Panc1 (cell line): ENCODE data around the gene MEGF9. TPM values are rescaled to one million over a fixed set of nuclear protein-coding genes. Genes with fewer than 3 reads are reported as not detected.

Experiments
- ATAC-seq: fragments of 200-7000 bp; cut with Tn5 transposase; 2 replicates; pipeline ENCODE4 v1.9.1; 2020; ENCODE audit warnings: mild to moderate bottlenecking, moderate library complexity
- BruUV-seq: library from RNA; stranded (reverse); fragments of 400-500 nt; replicated peaks from 2 replicates; lab custom pipeline; 2021; lab: Mats Ljungman, UMichigan
- CTCF ChIA-PET: fragments of 300-600 bp; sonication (Branson Sonifier 250); formaldehyde crosslinking; loops from one replicate; lab custom pipeline; 2022; ENCODE audit warnings: antibody characterized with exemption; lab: Charles Lee
- POLR2A ChIA-PET: fragments of 300-600 bp; sonication (Branson Sonifier 250); formaldehyde crosslinking; loops from one replicate; lab custom pipeline; 2022; ENCODE audit warnings: antibody characterized with exemption; lab: Charles Lee
- DNase-seq: peaks from one replicate; pipeline ENCODE4 v3.0.0-alpha.2; 2010; ENCODE audit warnings: low read depth, low spot score
- H3K27ac ChIP-seq: 2 replicates; pipeline ENCODE4 v1.5.1; 2011; ENCODE audit warnings: mild to moderate bottlenecking, low read length, inconsistent platforms
- H3K27me3 ChIP-seq: fragments of 200-500 bp; sonication (Bioruptor generic); 2 replicates; pipeline ENCODE4 v1.6.0; 2014; ENCODE audit warnings: low read length, inconsistent platforms; ENCODE audit not compliant: control insufficient read depth, insufficient read depth
- H3K36me3 ChIP-seq: fragments of 200-500 bp; sonication (Bioruptor generic); 2 replicates; pipeline ENCODE4 v1.5.1; 2014; ENCODE audit warnings: inconsistent platforms, mild to moderate bottlenecking, low read length, moderate library complexity; ENCODE audit not compliant: control insufficient read depth, insufficient read depth
- H3K4me1 ChIP-seq: 2 replicates; pipeline ENCODE4 v1.5.1; 2011; ENCODE audit warnings: inconsistent platforms, mild to moderate bottlenecking, low read length, moderate library complexity; ENCODE audit not compliant: control insufficient read depth, insufficient read depth
- H3K4me3 ChIP-seq, 2 experiments: 2 replicates each; pipeline ENCODE4 v1.5.1; 2011 to 2012; ENCODE audit warnings: low read depth in 2 of 2, low read length in 2 of 2, mild to moderate bottlenecking in 2 of 2, inconsistent platforms in 1 of 2, moderate library complexity in 1 of 2
- H3K9me3 ChIP-seq: fragments of 200-500 bp; sonication (Bioruptor generic); 2 replicates; pipeline ENCODE4 v1.5.1; 2014; ENCODE audit warnings: low read depth, mild to moderate bottlenecking, inconsistent platforms, low read length, moderate library complexity; ENCODE audit not compliant: control insufficient read depth, insufficient read depth
- POLR2AphosphoS5 ChIP-seq: IDR thresholded peaks from 2 replicates; pipeline ENCODE4 v1.6.1; 2012; ENCODE audit warnings: mild to moderate bottlenecking, low read depth, low read length, moderate library complexity
- SIN3A ChIP-seq: IDR thresholded peaks from 2 replicates; pipeline ENCODE4 v1.6.1; 2012; ENCODE audit warnings: low read depth, mild to moderate bottlenecking, low read length, moderate library complexity, borderline replicate concordance; ENCODE audit not compliant: insufficient read depth
- TCF7L2 ChIP-seq: IDR thresholded peaks from 2 replicates; pipeline ENCODE4 v1.6.1; 2011; ENCODE audit warnings: mild to moderate bottlenecking, low read depth, low read length, inconsistent platforms
- in situ Hi-C: cut with HindIII; loops from 2 replicates; pipeline ENCODE4 v1.10.0; 2016; ENCODE audit warnings: low sequenced_read_pairs, low pct_unique_long_range_greater_than_20kb
- intact Hi-C: fragments of 100-400 bp; cut with micrococcal nuclease; formaldehyde crosslinking; loops from one replicate; pipeline ENCODE4 v1.10.0; 2022; ENCODE audit not compliant: unreplicated experiment
- total RNA-seq: library from RNA; stranded (reverse); gene quantifications from one replicate; pipeline ENCODE4 v1.2.1, GENCODE V29; 2021; ENCODE audit not compliant: unreplicated experiment
- TF ChIP-seq, protein P1 (sequence below), 2 experiments: IDR thresholded peaks; 2 replicates each; pipeline ENCODE4 v1.6.1; 2011 to 2012; ENCODE audit warnings: low read depth in 2 of 2, control low read depth in 1 of 2, low read length in 1 of 2, mild to moderate bottlenecking in 1 of 2, moderate library complexity in 1 of 2; ENCODE audit not compliant: insufficient read depth in 1 of 2
- TF ChIP-seq, protein P2 (sequence below): fragments of 450-650 bp; IDR thresholded peaks from 2 replicates; pipeline ENCODE4 v1.5.1; 2017; ENCODE audit warnings: mild to moderate bottlenecking

MEGF9 gene
- total RNA-seq, 1 experiment from 2014 or later: 6.3 TPM

DNA sequence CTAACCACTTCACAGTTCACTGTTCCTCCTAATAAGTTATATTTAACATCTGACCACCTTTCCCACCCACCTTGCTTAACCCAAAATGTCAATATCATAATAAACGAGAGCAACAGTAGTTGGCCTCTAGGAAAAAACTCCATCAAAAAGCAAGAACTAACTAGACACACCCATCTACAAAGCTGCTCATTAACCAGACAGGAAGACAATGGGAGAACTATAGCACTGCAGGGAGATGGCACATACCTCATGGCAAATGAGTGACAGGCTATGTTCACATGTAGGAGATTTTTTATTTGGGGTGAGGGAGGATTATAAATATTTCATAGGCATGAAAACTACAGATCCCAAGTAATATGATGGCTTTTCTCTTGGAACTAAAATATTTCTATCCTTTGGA is 110.7 kb downstream of the MEGF9 start:
- BruUV-seq: no TSS peak
- intact Hi-C loops (no loop called here), in situ Hi-C loops (no loop called here)
- ATAC-seq (no peak), DNase-seq (no peak)
- Histone ChIP-seq H3K4me1 (no peaks in the 10 kb centered on the region), H3K4me3 (no peak overlapping the region), H3K9me3 (no peaks in the 10 kb centered on the region), H3K36me3 (no peaks in the 10 kb centered on the region), H3K27ac (no peak overlapping the region), H3K27me3 (no peaks in the 10 kb centered on the region)
- CTCF ChIA-PET: no interaction called here
- POLR2A ChIA-PET: no interaction called here
- TF ChIP-seq POLR2AphosphoS5: no peak
- TF ChIP-seq, protein P1, sequence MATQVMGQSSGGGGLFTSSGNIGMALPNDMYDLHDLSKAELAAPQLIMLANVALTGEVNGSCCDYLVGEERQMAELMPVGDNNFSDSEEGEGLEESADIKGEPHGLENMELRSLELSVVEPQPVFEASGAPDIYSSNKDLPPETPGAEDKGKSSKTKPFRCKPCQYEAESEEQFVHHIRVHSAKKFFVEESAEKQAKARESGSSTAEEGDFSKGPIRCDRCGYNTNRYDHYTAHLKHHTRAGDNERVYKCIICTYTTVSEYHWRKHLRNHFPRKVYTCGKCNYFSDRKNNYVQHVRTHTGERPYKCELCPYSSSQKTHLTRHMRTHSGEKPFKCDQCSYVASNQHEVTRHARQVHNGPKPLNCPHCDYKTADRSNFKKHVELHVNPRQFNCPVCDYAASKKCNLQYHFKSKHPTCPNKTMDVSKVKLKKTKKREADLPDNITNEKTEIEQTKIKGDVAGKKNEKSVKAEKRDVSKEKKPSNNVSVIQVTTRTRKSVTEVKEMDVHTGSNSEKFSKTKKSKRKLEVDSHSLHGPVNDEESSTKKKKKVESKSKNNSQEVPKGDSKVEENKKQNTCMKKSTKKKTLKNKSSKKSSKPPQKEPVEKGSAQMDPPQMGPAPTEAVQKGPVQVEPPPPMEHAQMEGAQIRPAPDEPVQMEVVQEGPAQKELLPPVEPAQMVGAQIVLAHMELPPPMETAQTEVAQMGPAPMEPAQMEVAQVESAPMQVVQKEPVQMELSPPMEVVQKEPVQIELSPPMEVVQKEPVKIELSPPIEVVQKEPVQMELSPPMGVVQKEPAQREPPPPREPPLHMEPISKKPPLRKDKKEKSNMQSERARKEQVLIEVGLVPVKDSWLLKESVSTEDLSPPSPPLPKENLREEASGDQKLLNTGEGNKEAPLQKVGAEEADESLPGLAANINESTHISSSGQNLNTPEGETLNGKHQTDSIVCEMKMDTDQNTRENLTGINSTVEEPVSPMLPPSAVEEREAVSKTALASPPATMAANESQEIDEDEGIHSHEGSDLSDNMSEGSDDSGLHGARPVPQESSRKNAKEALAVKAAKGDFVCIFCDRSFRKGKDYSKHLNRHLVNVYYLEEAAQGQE (IDR thresholded peaks at IDR 0.05; ENCODE audit: insufficient read depth in 1 of 2, low read depth in 2 of 2, low read length in 1 of 2): no peak
- no peak for TF ChIP-seq TCF7L2
- no peak for TF ChIP-seq SIN3A
- TF ChIP-seq, protein P2, sequence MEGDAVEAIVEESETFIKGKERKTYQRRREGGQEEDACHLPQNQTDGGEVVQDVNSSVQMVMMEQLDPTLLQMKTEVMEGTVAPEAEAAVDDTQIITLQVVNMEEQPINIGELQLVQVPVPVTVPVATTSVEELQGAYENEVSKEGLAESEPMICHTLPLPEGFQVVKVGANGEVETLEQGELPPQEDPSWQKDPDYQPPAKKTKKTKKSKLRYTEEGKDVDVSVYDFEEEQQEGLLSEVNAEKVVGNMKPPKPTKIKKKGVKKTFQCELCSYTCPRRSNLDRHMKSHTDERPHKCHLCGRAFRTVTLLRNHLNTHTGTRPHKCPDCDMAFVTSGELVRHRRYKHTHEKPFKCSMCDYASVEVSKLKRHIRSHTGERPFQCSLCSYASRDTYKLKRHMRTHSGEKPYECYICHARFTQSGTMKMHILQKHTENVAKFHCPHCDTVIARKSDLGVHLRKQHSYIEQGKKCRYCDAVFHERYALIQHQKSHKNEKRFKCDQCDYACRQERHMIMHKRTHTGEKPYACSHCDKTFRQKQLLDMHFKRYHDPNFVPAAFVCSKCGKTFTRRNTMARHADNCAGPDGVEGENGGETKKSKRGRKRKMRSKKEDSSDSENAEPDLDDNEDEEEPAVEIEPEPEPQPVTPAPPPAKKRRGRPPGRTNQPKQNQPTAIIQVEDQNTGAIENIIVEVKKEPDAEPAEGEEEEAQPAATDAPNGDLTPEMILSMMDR: no peak

DNA sequence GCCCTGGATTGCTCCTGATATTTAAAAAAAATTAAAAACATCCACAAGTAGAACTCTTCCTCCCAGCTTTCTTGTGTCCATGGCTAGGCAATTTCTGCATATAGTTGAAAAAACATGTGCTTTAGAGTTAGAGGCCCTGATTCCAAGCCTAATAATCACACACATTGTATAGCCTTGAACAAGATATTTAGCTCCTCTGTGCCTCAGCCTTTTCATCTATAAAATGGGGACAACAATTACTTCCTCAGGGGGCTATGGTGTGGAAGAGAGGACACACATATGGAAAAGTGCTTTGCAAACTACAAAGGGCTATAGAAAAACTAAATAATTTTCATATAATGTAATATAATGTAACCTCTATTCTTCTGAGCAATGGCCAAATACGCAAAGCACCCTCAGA is 111.3 kb downstream of the MEGF9 start:
- no peaks in the 10 kb centered on the region for H3K27me3 ChIP-seq
- intact Hi-C loops: no loop called here
- no peaks in the 10 kb centered on the region for H3K4me1 ChIP-seq
- no peak for DNase-seq
- H3K9me3 ChIP-seq: no peaks in the 10 kb centered on the region
- ChIA-PET POLR2A (interaction anchor here (0.6 kb wide), 1 partner anchor 21 kb away, joined by 3 read pairs; no protein-coding TSS in a partner anchor), CTCF (no interaction called here)
- in situ Hi-C loops: no loop called here
- no peak overlapping the region for H3K27ac ChIP-seq
- ATAC-seq: no peak
- no peak for TF ChIP-seq SIN3A
- TF ChIP-seq, protein P2: no peak
- TF ChIP-seq, protein P1 (IDR thresholded peaks at IDR 0.05; ENCODE audit: insufficient read depth in 1 of 2, low read depth in 2 of 2, low read length in 1 of 2): no peak
- no peak for TF ChIP-seq POLR2AphosphoS5
- TF ChIP-seq TCF7L2: no peak
- no peaks in the 10 kb centered on the region for H3K36me3 ChIP-seq
- H3K4me3 ChIP-seq: no peak overlapping the region
- no TSS peak for BruUV-seq
